Activated CD8-positive, alpha-beta T cell treated with anti-CD3 and anti-CD28 coated beads for 36 hours (primary cell): Measurements from ENCODE around the gene NFATC3. TPM values are rescaled to one million over a fixed set of nuclear protein-coding genes. Genes with fewer than 3 reads are reported as not detected.
A peak's percentile ranks its signal among the peaks of the same experiment; 100 is the strongest.

ENCODE experiments used
- ATAC-seq: fragments of 200-7000 bp; cut with Tn5 transposase; one replicate; pipeline ENCODE4 v1.10.0; 2021; ENCODE audit warnings: mild to moderate bottlenecking, moderate library complexity
- CTCF ChIA-PET: fragments of 350-600 bp; sonication (Branson Sonifier 250); formaldehyde crosslinking; loops from one replicate; lab custom pipeline; 2021; ENCODE audit warnings: antibody characterized with exemption; lab: Charles Lee
- POLR2A ChIA-PET: fragments of 350-600 bp; sonication (Branson Sonifier 250); formaldehyde crosslinking; loops from one replicate; lab custom pipeline; 2021; ENCODE audit warnings: antibody characterized with exemption; lab: Charles Lee
- DNase-seq: peaks from one replicate; pipeline ENCODE4 v3.0.0-alpha.2; 2020
- H3K27ac Mint-ChIP-seq: one replicate; pipeline ENCODE4 v1.8.0; 2021; ENCODE audit warnings: mild to moderate bottlenecking, mixed read lengths
- H3K27me3 Mint-ChIP-seq: one replicate; pipeline ENCODE4 v1.8.0; 2021; ENCODE audit warnings: mixed read lengths
- H3K36me3 Mint-ChIP-seq: one replicate; pipeline ENCODE4 v1.8.0; 2021; ENCODE audit warnings: low read depth, mixed read lengths
- H3K4me1 Mint-ChIP-seq: one replicate; pipeline ENCODE4 v1.8.0; 2021; ENCODE audit warnings: low read depth, mixed read lengths
- H3K4me3 Mint-ChIP-seq: one replicate; pipeline ENCODE4 v1.8.0; 2021; ENCODE audit warnings: mild to moderate bottlenecking, moderate library complexity, mixed read lengths
- H3K9me3 Mint-ChIP-seq: one replicate; pipeline ENCODE4 v1.8.0; 2021; ENCODE audit warnings: mixed read lengths
- CTCF ChIP-seq: fragments of 200-600 bp; IDR thresholded peaks from one replicate; pipeline ENCODE4 v1.8.0; 2022; ENCODE audit warnings: antibody characterized with exemption, mild to moderate bottlenecking
- intact Hi-C: fragments of 100-400 bp; cut with micrococcal nuclease; formaldehyde crosslinking; loops from one replicate; pipeline ENCODE4 v1.10.0; 2022
- microRNA-seq: library from miRNA; unstranded; fragments of <30 nt; microRNA quantifications from one replicate; pipeline ENCODE4 v1.2.0, GENCODE V29; 2022; ENCODE audit warnings: borderline microRNAs expressed, borderline replicate concordance
- total RNA-seq, 2 experiments: library from RNA; stranded (reverse); gene quantifications; one replicate each; pipeline ENCODE4 v1.2.3, GENCODE V29; 2021

Gene NFATC3
- total RNA-seq, 2 experiments from 2014 or later, result 102 to 104 TPM

GRCh38 chr16:68275611-68276191 is 190.5 kb downstream of the NFATC3 start:
- no peaks in the 10 kb centered on the region for H3K27me3 Mint-ChIP-seq
- peaks cover 70% of the 10 kb centered on the region for H3K4me1 Mint-ChIP-seq
- POLR2A ChIA-PET, result interaction anchor here (0.6 to 5.9 kb wide), 6 partner anchors 12 to 80 kb away, joined by 3 to 42 read pairs (median 3); partner anchors contain the start of gene SLC7A6
- intact Hi-C loops, result no loop called here
- H3K36me3 Mint-ChIP-seq, result peaks cover 57% of the 10 kb centered on the region
- DNase-seq, result peak; percentile 59
- peak overlapping the region; percentile 96 for H3K27ac Mint-ChIP-seq
- no peaks in the 10 kb centered on the region for H3K9me3 Mint-ChIP-seq
- H3K4me3 Mint-ChIP-seq, result peak overlapping the region; percentile 3
- TF ChIP-seq CTCF, result no peak
- peak; percentile 71 for ATAC-seq
- CTCF ChIA-PET, result interaction anchor here (1.4 to 8.5 kb wide), 5 partner anchors 9 to 24 kb away, joined by 4 to 97 read pairs (median 6); partner anchors contain the start of gene SLC7A6

- no peak for ATAC-seq
- Mint-ChIP-seq H3K27me3 (no peaks in the 10 kb centered on the region), H3K27ac (peak overlapping the region; percentile 96), H3K4me3 (peak overlapping the region; percentile 3), H3K36me3 (peaks cover 57% of the 10 kb centered on the region), H3K9me3 (no peaks in the 10 kb centered on the region), H3K4me1 (peaks cover 70% of the 10 kb centered on the region)
- DNase-seq, result no peak
- TF ChIP-seq CTCF, result no peak
- POLR2A ChIA-PET, result interaction anchor here (0.6 to 5.9 kb wide), 6 partner anchors 12 to 80 kb away, joined by 3 to 42 read pairs (median 3); partner anchors contain the start of gene SLC7A6
- intact Hi-C loops, result no loop called here
- CTCF ChIA-PET, result interaction anchor here (0.7 to 8.5 kb wide), 6 partner anchors 8 to 41 kb away, joined by 3 to 97 read pairs (median 6); partner anchors contain the start of gene SLC7A6
Observed at GRCh38 chr16:68276223-68276622, 191.1 kb downstream of the NFATC3 start.

Small RNAs within 50 kb of the gene (microRNA-seq; reads per million reads assigned to microRNA genes)
- not detected for gene MIR6773

Other genes starting within 250 kb of the NFATC3 start
- gene THAP11, start 243.1 kb upstream of the NFATC3 start, total RNA-seq, result 10 to 100 TPM; 40.6 to 40.7 TPM
- 100 to 1,000 TPM; 152 to 157 TPM for gene NUTF2, start 238.4 kb upstream of the NFATC3 start, total RNA-seq
- 10 to 100 TPM; 40.4 to 42.2 TPM for gene CENPT, start 237.7 kb upstream of the NFATC3 start, total RNA-seq
- gene EDC4, start 212.3 kb upstream of the NFATC3 start, total RNA-seq, result 10 to 100 TPM; 78.7 to 90.9 TPM
- gene NRN1L, start 200.5 kb upstream of the NFATC3 start, total RNA-seq, result under 1 TPM in 1 of 2 experiments, not detected in 1; 0.83 TPM
- 1 to 10 TPM; 8.4 to 8.5 TPM for gene PSKH1, start 192.1 kb upstream of the NFATC3 start, total RNA-seq
- 1 to 10 TPM; 3.8 to 3.9 TPM for gene CTRL, start 153.5 kb upstream of the NFATC3 start, total RNA-seq
- gene PSMB10, start 148.5 kb upstream of the NFATC3 start, total RNA-seq, result 100 to 1,000 TPM; 205 to 206 TPM
- 10 to 100 TPM; 10.6 to 14.3 TPM for gene LCAT, start 141.2 kb upstream of the NFATC3 start, total RNA-seq
- gene SLC12A4, start 116.7 kb upstream of the NFATC3 start, total RNA-seq, result 10 to 100 TPM; 32.5 to 38.0 TPM
- gene DPEP3, start 104.9 kb upstream of the NFATC3 start, total RNA-seq, result under 1 TPM; 0.16 to 0.25 TPM
- 1 to 10 TPM; 2.9 TPM for gene DPEP2, start 85.9 kb upstream of the NFATC3 start, total RNA-seq
- gene DPEP2NB, start 69.5 kb upstream of the NFATC3 start, total RNA-seq, result not detected
- gene DDX28, start 62.1 kb upstream of the NFATC3 start, total RNA-seq, result 10 to 100 TPM; 16.6 to 17.3 TPM
- gene DUS2, start 62.1 kb upstream of the NFATC3 start, total RNA-seq, result 10 to 100 TPM; 34.2 to 35.1 TPM
- gene ESRP2, start 150.8 kb downstream of the NFATC3 start, total RNA-seq, result under 1 TPM; 0.65 to 0.77 TPM
- 1 to 10 TPM; 6.7 to 6.8 TPM for gene PLA2G15, start 160.0 kb downstream of the NFATC3 start, total RNA-seq
- 10 to 100 TPM; 73.8 to 76.9 TPM for gene SLC7A6, start 179.2 kb downstream of the NFATC3 start, total RNA-seq
- 10 to 100 TPM; 20.2 to 23.1 TPM for gene SLC7A6OS, start 225.6 kb downstream of the NFATC3 start, total RNA-seq
- gene PRMT7, start 225.6 kb downstream of the NFATC3 start, total RNA-seq, result 10 to 100 TPM; 67.4 to 78.4 TPM